DOHH2 (cell line): ENCODE measurements around the gene NOL9.
A peak's percentile ranks its signal among the peaks of the same experiment; 100 is the strongest.

Experiments used
- H3F3A ChIP-seq: fragments of 200-600 bp; sonication (generic), shearing (Covaris generic); 2 replicates; pipeline ENCODE4 v1.6.0; 2016; ENCODE audit warnings: antibody characterized with exemption, mild to moderate bottlenecking; ENCODE audit not compliant: control insufficient read depth, insufficient read depth
- H3K27ac ChIP-seq: fragments of 200-600 bp; sonication (generic); 2 replicates; pipeline ENCODE4 v1.5.1; 2014; ENCODE audit warnings: low read depth, mild to moderate bottlenecking, low read length, moderate library complexity
- H3K27me3 ChIP-seq: fragments of 200-600 bp; sonication (generic); 2 replicates; pipeline ENCODE4 v1.6.1; 2014; ENCODE audit warnings: mild to moderate bottlenecking, low read length, mixed read lengths; ENCODE audit not compliant: control insufficient read depth
- H3K36me3 ChIP-seq: fragments of 200-600 bp; sonication (generic); 2 replicates; pipeline ENCODE4 v1.6.1; 2014; ENCODE audit warnings: mild to moderate bottlenecking, low read length, moderate library complexity, mixed read lengths; ENCODE audit not compliant: control insufficient read depth
- H3K4me1 ChIP-seq: fragments of 200-600 bp; sonication (generic); 2 replicates; pipeline ENCODE4 v1.6.1; 2014; ENCODE audit warnings: mild to moderate bottlenecking, low read length, mixed read lengths; ENCODE audit not compliant: control insufficient read depth
- H3K4me2 ChIP-seq: fragments of 200-600 bp; sonication (generic); 2 replicates; pipeline ENCODE4 v1.6.0; 2014; ENCODE audit warnings: mild to moderate bottlenecking, low read length, moderate library complexity
- H3K4me3 ChIP-seq: fragments of 200-600 bp; sonication (generic); 2 replicates; pipeline ENCODE4 v1.5.1; 2014; ENCODE audit warnings: mild to moderate bottlenecking, low read length, mixed read lengths
- H3K79me2 ChIP-seq: fragments of 200-600 bp; sonication (generic); 2 replicates; pipeline ENCODE4 v1.6.1; 2014; ENCODE audit warnings: mild to moderate bottlenecking, low read length, mixed read lengths; ENCODE audit not compliant: control insufficient read depth
- H3K9me2 ChIP-seq: fragments of 200-600 bp; sonication (generic); replicated peaks from 2 replicates; pipeline ENCODE4 v1.6.1; 2014; ENCODE audit warnings: mild to moderate bottlenecking, low read length, mixed read lengths; ENCODE audit not compliant: control insufficient read depth
- H3K9me3 ChIP-seq: fragments of 200-600 bp; sonication (generic); 2 replicates; pipeline ENCODE4 v1.6.1; 2014; ENCODE audit warnings: antibody characterized with exemption, low read length, mixed read lengths; ENCODE audit not compliant: control insufficient read depth, insufficient read depth
- H4K20me1 ChIP-seq: fragments of 200-600 bp; sonication (generic); 2 replicates; pipeline ENCODE4 v1.6.0; 2014; ENCODE audit warnings: low read depth, mild to moderate bottlenecking, antibody characterized with exemption, low read length, moderate library complexity; ENCODE audit not compliant: control insufficient read depth, insufficient read depth
- EZH2phosphoT487 ChIP-seq: fragments of 200-600 bp; sonication (generic); IDR thresholded peaks from 2 replicates; pipeline ENCODE4 v1.6.1; 2017; ENCODE audit warnings: borderline replicate concordance, mild to moderate bottlenecking, antibody characterized with exemption, low read length, moderate library complexity, mixed read lengths
- TF ChIP-seq, protein P1 (sequence below): fragments of 200-600 bp; sonication (generic); IDR thresholded peaks from one replicate; pipeline ENCODE4 v1.5.1; 2014; ENCODE audit warnings: antibody characterized with exemption, mild to moderate bottlenecking, low read depth, low read length; ENCODE audit not compliant: poor library complexity, severe bottlenecking

Gene NOL9

DNA sequence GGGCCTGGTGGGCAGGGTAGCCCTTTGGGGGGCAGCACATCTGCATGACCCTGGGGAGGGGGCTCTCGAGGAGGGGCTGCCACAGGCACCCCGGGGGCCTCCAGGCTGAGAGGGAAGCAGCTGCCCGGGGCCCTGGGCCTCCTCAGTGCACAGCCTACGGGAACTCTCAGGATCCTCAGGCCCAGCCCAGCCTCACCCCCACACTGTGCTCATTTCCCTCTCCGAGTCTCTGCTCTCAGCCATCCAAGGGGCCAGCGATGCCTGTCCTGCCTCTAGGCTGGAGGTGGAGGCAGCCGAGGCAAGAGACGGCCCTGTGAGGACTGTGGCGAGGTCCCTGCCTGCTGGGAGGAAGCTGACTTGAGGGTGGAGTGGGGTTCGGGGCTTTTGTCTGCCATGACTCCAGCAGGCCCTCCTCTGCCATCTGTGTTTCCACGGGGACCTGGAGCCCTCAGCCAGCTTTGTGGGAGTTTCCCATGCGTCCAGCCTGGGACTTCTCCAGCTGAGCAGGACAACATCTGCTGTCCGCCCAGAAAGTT is 55.7 kb downstream of the NOL9 start:
- H4K20me1 ChIP-seq = no peaks in the 10 kb centered on the region
- H3K9me3 ChIP-seq = no peaks in the 10 kb centered on the region
- H3K27me3 ChIP-seq = peaks cover 22% of the 10 kb centered on the region
- H3F3A ChIP-seq = no peaks in the 10 kb centered on the region
- no peak overlapping the region for H3K4me3 ChIP-seq
- no peaks in the 10 kb centered on the region for H3K9me2 ChIP-seq
- no peaks in the 10 kb centered on the region for H3K79me2 ChIP-seq
- no peak overlapping the region for H3K4me2 ChIP-seq
- no peaks in the 10 kb centered on the region for H3K36me3 ChIP-seq
- no peak overlapping the region for H3K27ac ChIP-seq
- peaks cover 6% of the 10 kb centered on the region; the same call in 1 of the 2 replicates for H3K4me1 ChIP-seq
- TF ChIP-seq EZH2phosphoT487 = no peak
- TF ChIP-seq, protein P1, sequence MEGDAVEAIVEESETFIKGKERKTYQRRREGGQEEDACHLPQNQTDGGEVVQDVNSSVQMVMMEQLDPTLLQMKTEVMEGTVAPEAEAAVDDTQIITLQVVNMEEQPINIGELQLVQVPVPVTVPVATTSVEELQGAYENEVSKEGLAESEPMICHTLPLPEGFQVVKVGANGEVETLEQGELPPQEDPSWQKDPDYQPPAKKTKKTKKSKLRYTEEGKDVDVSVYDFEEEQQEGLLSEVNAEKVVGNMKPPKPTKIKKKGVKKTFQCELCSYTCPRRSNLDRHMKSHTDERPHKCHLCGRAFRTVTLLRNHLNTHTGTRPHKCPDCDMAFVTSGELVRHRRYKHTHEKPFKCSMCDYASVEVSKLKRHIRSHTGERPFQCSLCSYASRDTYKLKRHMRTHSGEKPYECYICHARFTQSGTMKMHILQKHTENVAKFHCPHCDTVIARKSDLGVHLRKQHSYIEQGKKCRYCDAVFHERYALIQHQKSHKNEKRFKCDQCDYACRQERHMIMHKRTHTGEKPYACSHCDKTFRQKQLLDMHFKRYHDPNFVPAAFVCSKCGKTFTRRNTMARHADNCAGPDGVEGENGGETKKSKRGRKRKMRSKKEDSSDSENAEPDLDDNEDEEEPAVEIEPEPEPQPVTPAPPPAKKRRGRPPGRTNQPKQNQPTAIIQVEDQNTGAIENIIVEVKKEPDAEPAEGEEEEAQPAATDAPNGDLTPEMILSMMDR = no peak

DNA sequence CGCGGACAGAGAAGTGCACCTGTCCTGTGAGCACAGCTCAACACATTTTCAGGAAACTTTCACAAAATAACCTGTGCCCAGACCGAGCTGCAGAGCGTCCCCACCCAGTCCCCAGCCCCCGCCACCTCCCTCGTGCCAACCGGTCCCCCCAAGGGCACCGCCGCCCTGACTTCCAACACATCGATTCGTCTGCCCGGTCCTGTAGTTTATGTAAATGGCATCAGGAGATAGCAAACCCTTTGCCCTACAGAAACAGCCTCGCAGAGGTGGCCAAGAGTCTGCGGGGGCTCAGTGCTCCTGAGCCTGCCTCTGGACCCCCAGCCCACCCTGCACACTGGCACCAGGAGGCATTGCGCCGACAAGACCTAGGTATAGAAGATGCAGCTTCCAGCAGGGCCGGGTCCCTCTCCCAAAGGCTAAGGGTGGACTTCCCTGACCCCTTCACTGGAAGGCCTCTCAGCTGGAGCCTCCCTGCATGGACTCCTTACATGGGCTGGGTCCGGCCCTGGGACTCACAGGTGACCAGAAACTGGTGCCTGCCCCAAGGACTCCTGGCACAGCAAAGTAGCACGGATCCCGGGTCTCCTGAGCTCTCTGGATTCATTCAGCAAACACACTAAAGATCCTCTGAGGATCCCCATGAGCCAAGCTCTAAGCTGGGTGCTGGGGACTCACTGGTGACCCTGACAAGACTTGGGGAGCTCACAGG is 56.3 kb downstream of the NOL9 start:
- peaks cover 6% of the 10 kb centered on the region; the same call in 1 of the 2 replicates for H3K4me1 ChIP-seq
- no peaks in the 10 kb centered on the region for H3K36me3 ChIP-seq
- peak overlapping the region; percentile 89 for H3K4me2 ChIP-seq
- no peak overlapping the region for H3K27ac ChIP-seq
- H3K9me3 ChIP-seq = no peaks in the 10 kb centered on the region
- peaks cover 4% of the 10 kb centered on the region; the same call in 1 of the 2 replicates for H3F3A ChIP-seq
- no peaks in the 10 kb centered on the region for H3K9me2 ChIP-seq
- peak overlapping the region; percentile 73 for H3K4me3 ChIP-seq
- H3K79me2 ChIP-seq = no peaks in the 10 kb centered on the region
- H3K27me3 ChIP-seq = peaks cover 22% of the 10 kb centered on the region
- no peaks in the 10 kb centered on the region for H4K20me1 ChIP-seq
- no peak for TF ChIP-seq EZH2phosphoT487
- TF ChIP-seq, protein P1 = no peak

DNA sequence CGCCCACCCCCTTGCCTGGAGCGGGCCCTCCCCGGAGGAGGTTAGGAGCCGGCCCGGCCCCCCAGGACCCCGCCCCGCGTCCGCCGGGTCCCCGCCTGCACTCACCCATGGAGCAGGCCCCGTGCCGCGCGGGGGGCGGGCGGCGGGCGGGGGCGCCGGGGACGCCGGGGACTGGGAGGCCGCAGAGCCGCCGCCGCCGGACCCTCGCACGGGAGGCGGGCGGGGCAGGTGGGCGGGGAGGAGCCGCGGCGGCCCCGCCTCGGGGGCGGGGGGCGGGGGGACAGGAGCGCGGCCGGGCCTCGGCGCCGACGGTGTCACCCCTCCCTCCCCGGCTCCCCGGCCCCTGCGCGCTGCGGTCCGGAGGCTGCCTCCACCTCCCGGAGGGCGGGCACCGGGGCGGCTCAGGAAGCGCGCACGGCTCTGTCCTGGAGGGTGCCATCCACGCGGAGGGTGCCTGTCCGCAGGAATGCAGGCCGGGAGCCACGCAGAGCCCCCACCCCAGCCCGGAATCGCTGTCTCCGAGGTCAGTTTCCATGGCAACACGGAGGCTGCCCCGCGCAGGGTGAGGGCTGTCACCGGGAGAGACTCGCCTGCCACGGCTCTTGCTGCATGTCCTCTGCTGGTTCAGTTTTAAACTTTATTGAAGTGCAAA is 57.0 kb downstream of the NOL9 start:
- H3F3A ChIP-seq = peaks cover 4% of the 10 kb centered on the region; the same call in 1 of the 2 replicates
- H3K9me2 ChIP-seq = no peaks in the 10 kb centered on the region
- H4K20me1 ChIP-seq = no peaks in the 10 kb centered on the region
- peak overlapping the region; percentile 73 for H3K4me3 ChIP-seq
- peak overlapping the region; percentile 89 for H3K4me2 ChIP-seq
- peaks cover 6% of the 10 kb centered on the region; the same call in 1 of the 2 replicates for H3K4me1 ChIP-seq
- no peaks in the 10 kb centered on the region for H3K9me3 ChIP-seq
- H3K36me3 ChIP-seq = no peaks in the 10 kb centered on the region
- H3K27ac ChIP-seq = no peak overlapping the region
- H3K27me3 ChIP-seq = peaks cover 22% of the 10 kb centered on the region
- no peak for TF ChIP-seq EZH2phosphoT487
- TF ChIP-seq, protein P1 = no peak
- H3K79me2 ChIP-seq = no peaks in the 10 kb centered on the region
